ENCODE results near the gene PDE7B. TPM values are rescaled to one million over a fixed set of nuclear protein-coding genes. Genes with fewer than 3 reads are reported as not detected.

The PDE7B gene
- total RNA-seq, 1 experiment from 2014 or later, result 0.03 TPM

- BruUV-seq (replicated peaks), result no TSS peak
- H3K4me3 ChIP-seq (ENCODE audit: low read depth in 2 of 2, low read length in 2 of 2), result no peak overlapping the region
- H3K9me3 ChIP-seq (ENCODE audit: control insufficient read depth, insufficient read depth, low read depth, low read length), result no peaks in the 10 kb centered on the region
- in situ Hi-C loops (cut with HindIII; ENCODE audit: low pct_unique_long_range_greater_than_20kb, low sequenced_read_pairs) (no loop called here), intact Hi-C loops (cut with micrococcal nuclease; ENCODE audit: unreplicated experiment) (no loop called here)
- no peaks in the 10 kb centered on the region for H3K4me1 ChIP-seq (ENCODE audit: control insufficient read depth, insufficient read depth, low read length)
- H3K27ac ChIP-seq (ENCODE audit: low read length), result no peak overlapping the region
- POLR2A ChIA-PET, result no interaction called here
- ATAC-seq (no peak), DNase-seq (ENCODE audit: low read depth, low spot score) (no peak)
- TF ChIP-seq CTCF (IDR thresholded peaks at IDR 0.05), result no peak
- no peak for TF ChIP-seq POLR2AphosphoS5 (IDR thresholded peaks at IDR 0.05; ENCODE audit: low read depth, low read length)
- TF ChIP-seq REST (IDR thresholded peaks at IDR 0.05; ENCODE audit: insufficient read depth in 1 of 2, low read depth in 2 of 2, low read length in 1 of 2), result no peak
- TF ChIP-seq TCF7L2 (IDR thresholded peaks at IDR 0.05; ENCODE audit: low read depth, low read length), result no peak
- TF ChIP-seq SIN3A (IDR thresholded peaks at IDR 0.05; ENCODE audit: borderline replicate concordance, insufficient read depth, low read depth, low read length), result no peak
- H3K27me3 ChIP-seq (ENCODE audit: control insufficient read depth, insufficient read depth, low read length), result no peaks in the 10 kb centered on the region
- no peaks in the 10 kb centered on the region; the same call in 1 of the 2 replicates for H3K36me3 ChIP-seq (ENCODE audit: control insufficient read depth, insufficient read depth, low read length)
- CTCF ChIA-PET, result no interaction called here
Observed at GRCh38 chr6:136232701-136233100, 381.2 kb downstream of the PDE7B start.

- DNase-seq (ENCODE audit: low read depth, low spot score), result no peak
- POLR2A ChIA-PET, result no interaction called here
- H3K27me3 ChIP-seq (ENCODE audit: control insufficient read depth, insufficient read depth, low read length), result no peaks in the 10 kb centered on the region
- ATAC-seq, result no peak
- intact Hi-C loops (cut with micrococcal nuclease; ENCODE audit: unreplicated experiment), result no loop called here
- CTCF ChIA-PET, result no interaction called here
- H3K4me3 ChIP-seq (ENCODE audit: low read depth in 2 of 2, low read length in 2 of 2), result no peak overlapping the region
- in situ Hi-C loops (cut with HindIII; ENCODE audit: low pct_unique_long_range_greater_than_20kb, low sequenced_read_pairs), result no loop called here
- no peaks in the 10 kb centered on the region for H3K4me1 ChIP-seq (ENCODE audit: control insufficient read depth, insufficient read depth, low read length)
- TF ChIP-seq REST (IDR thresholded peaks at IDR 0.05; ENCODE audit: insufficient read depth in 1 of 2, low read depth in 2 of 2, low read length in 1 of 2) (no peak), SIN3A (IDR thresholded peaks at IDR 0.05; ENCODE audit: borderline replicate concordance, insufficient read depth, low read depth, low read length) (no peak), TCF7L2 (IDR thresholded peaks at IDR 0.05; ENCODE audit: low read depth, low read length) (no peak), POLR2AphosphoS5 (IDR thresholded peaks at IDR 0.05; ENCODE audit: low read depth, low read length) (no peak), CTCF (IDR thresholded peaks at IDR 0.05) (no peak)
- peaks cover 5% of the 10 kb centered on the region; the same call in 1 of the 2 replicates for H3K36me3 ChIP-seq (ENCODE audit: control insufficient read depth, insufficient read depth, low read length)
- BruUV-seq (replicated peaks), result no TSS peak
- no peak overlapping the region for H3K27ac ChIP-seq (ENCODE audit: low read length)
- H3K9me3 ChIP-seq (ENCODE audit: control insufficient read depth, insufficient read depth, low read depth, low read length), result no peaks in the 10 kb centered on the region
Observed at GRCh38 chr6:136235233-136235564, 383.7 kb downstream of the PDE7B start.

Data from Panc1 (cell line).